K562 (cell line): ENCODE data around the gene SLC7A4. TPM values are rescaled to one million over a fixed set of nuclear protein-coding genes. Genes with fewer than 3 reads are reported as not detected.
A peak's percentile ranks its signal among the peaks of the same experiment; 100 is the strongest.

ENCODE experiments used
- CHD1 ChIP-seq: fragments of 200-600 bp; sonication (generic); IDR thresholded peaks from one replicate; pipeline ENCODE4 v1.6.1; 2012; ENCODE audit warnings: mild to moderate bottlenecking, moderate library complexity, low read length, inconsistent platforms
- GATAD2A ChIP-seq: fragments of 450-650 bp; IDR thresholded peaks from 2 replicates; pipeline ENCODE4 v1.6.1; 2017
- NONO ChIP-seq, 2 experiments: fragments of 200-400 bp in 1 of 2; fragments of 450-650 bp in 1 of 2; formaldehyde crosslinking in 1 of 2; IDR thresholded peaks; 2 replicates each; pipeline ENCODE4 v1.6.1; 2017; ENCODE audit warnings: low read depth in 2 of 2, mild to moderate bottlenecking in 2 of 2, moderate library complexity in 2 of 2, low read length in 1 of 2
- PML ChIP-seq: IDR thresholded peaks from 2 replicates; pipeline ENCODE4 v1.6.1; 2012; ENCODE audit warnings: low read length, inconsistent platforms
- RFX7 ChIP-seq: fragments of 250-450 bp; sonication (Bioruptor Pico); IDR thresholded peaks from 2 replicates; pipeline ENCODE4 v1.5.1; 2021; ENCODE audit warnings: mild to moderate bottlenecking
- XRCC3 ChIP-seq: fragments of 450-650 bp; IDR thresholded peaks from 2 replicates; pipeline ENCODE4 v1.6.1; 2017; ENCODE audit warnings: mild to moderate bottlenecking, moderate library complexity
- ZNF134 ChIP-seq: fragments of 250-450 bp; sonication (Bioruptor Pico); conservative IDR thresholded peaks from 2 replicates; pipeline ENCODE4 v1.4.0; 2020
- ZNF253 ChIP-seq: fragments of 250-450 bp; sonication (Bioruptor Pico); conservative IDR thresholded peaks from 2 replicates; pipeline ENCODE4 v1.6.1; 2021; ENCODE audit warnings: mild to moderate bottlenecking
- polyA plus RNA-seq, 8 experiments: library from polyadenylated mRNA; depleted of rRNA in 4 of 8; stranded (reverse) in 5 of 8; unstranded in 3 of 8; fragments of >200 nt; fragmentation: Nextera tagmentation in 2 of 8; fragmentation: Illumina TruSeq in 1 of 8; extraction: Ambion mirVana in 2 of 8; extraction: Trizol in 1 of 8; gene quantifications; 2 replicates each; pipeline versions ENCODE4 v1.2.1 to v1.2.3, GENCODE V29; 2011 to 2014; ENCODE audit warnings: inconsistent platforms in 1 of 8, missing spikeins in 1 of 8
- total RNA-seq, 7 experiments: library from RNA; depleted of rRNA in 6 of 7; stranded (reverse); fragments of >200 nt in 6 of 7; fragmentation: Illumina TruSeq in 2 of 7; extraction: Trizol in 2 of 7; gene quantifications; 2 replicates each; pipeline versions ENCODE4 v1.2.1 to v1.2.3, GENCODE V29; 2011 to 2021; ENCODE audit warnings: low replicate concordance in 1 of 7
- TF ChIP-seq, protein P1 (sequence below), 2 experiments: fragments of 450-650 bp; IDR thresholded peaks; 2 replicates each; pipeline ENCODE4 v1.6.1; 2018; ENCODE audit warnings: mild to moderate bottlenecking in 2 of 2, low read depth in 1 of 2; ENCODE audit not compliant: partially characterized antibody in 2 of 2
- TF ChIP-seq, protein P2 (sequence below): fragments of 450-650 bp; IDR thresholded peaks from 2 replicates; pipeline ENCODE4 v1.6.1; 2017; ENCODE audit warnings: antibody characterized with exemption
- TF ChIP-seq, protein P3 (sequence below): IDR thresholded peaks from 2 replicates; pipeline ENCODE4 v1.6.1; 2014; ENCODE audit warnings: antibody characterized with exemption
- TF ChIP-seq, protein P4 (sequence below), 2 experiments: fragments of 450-650 bp; IDR thresholded peaks; 2 replicates each; pipeline ENCODE4 v1.6.1; 2016
- TF ChIP-seq, protein P5 (sequence below), 2 experiments: fragments of 200-800 bp in 1 of 2; sonication (Bioruptor generic) in 1 of 2; sonication (generic) in 1 of 2; formaldehyde crosslinking in 1 of 2; IDR thresholded peaks in 1 of 2; conservative IDR thresholded peaks in 1 of 2; 2 replicates each; pipeline versions ENCODE4 v1.5.0 to v1.6.1; 2016 to 2020; ENCODE audit warnings: missing compliant biosample characterization in 1 of 2, missing genetic modification characterization in 1 of 2, missing genetic modification reagents in 1 of 2
- TF ChIP-seq, protein P6 (sequence below): sonication (generic); formaldehyde crosslinking; IDR thresholded peaks from 2 replicates; pipeline ENCODE4 v1.9.0; 2022; ENCODE audit warnings: mild to moderate bottlenecking, missing genetic modification reagents

Gene SLC7A4
- total and polyA plus RNA-seq, 9 of the 15 experiments (the other 6 are each of a cell fraction or from before 2014, with no cell fraction given): not detected

DNA sequence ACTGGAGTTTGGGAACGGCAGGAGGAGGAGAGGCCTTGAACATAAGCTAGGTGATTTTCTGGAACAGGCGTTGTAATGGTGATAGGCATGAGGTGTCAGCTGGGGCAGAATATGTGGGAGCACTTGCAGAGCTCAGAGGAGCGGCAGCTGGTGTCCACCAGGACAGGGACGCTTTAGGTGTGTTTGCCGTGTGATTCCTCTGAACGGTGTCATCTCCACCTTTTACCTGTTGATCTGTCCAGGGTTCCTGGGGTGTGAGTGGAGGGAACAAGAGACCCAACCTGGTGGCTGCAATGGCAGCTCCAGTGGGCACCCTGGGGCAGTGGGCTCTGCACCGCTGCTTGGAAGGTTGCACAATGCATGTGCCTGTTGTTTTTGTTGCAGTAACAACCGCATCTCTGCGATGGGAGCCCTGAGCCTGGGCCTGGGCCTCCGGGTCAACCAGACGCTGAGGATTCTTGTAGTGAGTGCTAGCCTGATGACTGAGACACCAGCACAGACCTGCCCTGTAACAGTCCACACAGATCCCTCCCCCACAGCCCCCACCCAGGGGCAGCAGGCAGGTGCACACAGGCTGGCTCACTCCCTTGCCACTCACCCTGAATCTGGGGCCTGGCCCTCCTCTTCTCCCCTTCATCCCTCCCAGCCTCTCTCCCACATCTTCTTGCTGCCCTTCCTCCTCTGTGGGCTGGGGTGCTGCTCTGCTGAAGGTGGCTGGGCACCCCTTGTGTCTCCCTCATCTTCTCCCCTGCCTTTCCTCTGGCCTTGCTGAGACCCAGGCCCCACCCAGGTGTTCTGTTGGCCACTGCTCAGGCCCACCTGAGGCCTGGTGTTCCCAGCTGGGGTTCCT lies 22.6 kb upstream of the SLC7A4 start (continued):
- TF ChIP-seq, protein P1, sequence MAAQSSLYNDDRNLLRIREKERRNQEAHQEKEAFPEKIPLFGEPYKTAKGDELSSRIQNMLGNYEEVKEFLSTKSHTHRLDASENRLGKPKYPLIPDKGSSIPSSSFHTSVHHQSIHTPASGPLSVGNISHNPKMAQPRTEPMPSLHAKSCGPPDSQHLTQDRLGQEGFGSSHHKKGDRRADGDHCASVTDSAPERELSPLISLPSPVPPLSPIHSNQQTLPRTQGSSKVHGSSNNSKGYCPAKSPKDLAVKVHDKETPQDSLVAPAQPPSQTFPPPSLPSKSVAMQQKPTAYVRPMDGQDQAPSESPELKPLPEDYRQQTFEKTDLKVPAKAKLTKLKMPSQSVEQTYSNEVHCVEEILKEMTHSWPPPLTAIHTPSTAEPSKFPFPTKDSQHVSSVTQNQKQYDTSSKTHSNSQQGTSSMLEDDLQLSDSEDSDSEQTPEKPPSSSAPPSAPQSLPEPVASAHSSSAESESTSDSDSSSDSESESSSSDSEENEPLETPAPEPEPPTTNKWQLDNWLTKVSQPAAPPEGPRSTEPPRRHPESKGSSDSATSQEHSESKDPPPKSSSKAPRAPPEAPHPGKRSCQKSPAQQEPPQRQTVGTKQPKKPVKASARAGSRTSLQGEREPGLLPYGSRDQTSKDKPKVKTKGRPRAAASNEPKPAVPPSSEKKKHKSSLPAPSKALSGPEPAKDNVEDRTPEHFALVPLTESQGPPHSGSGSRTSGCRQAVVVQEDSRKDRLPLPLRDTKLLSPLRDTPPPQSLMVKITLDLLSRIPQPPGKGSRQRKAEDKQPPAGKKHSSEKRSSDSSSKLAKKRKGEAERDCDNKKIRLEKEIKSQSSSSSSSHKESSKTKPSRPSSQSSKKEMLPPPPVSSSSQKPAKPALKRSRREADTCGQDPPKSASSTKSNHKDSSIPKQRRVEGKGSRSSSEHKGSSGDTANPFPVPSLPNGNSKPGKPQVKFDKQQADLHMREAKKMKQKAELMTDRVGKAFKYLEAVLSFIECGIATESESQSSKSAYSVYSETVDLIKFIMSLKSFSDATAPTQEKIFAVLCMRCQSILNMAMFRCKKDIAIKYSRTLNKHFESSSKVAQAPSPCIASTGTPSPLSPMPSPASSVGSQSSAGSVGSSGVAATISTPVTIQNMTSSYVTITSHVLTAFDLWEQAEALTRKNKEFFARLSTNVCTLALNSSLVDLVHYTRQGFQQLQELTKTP (IDR thresholded peaks at IDR 0.05; ENCODE audit: low read depth in 1 of 2, partially characterized antibody in 2 of 2): no peak
- TF ChIP-seq, protein P2, sequence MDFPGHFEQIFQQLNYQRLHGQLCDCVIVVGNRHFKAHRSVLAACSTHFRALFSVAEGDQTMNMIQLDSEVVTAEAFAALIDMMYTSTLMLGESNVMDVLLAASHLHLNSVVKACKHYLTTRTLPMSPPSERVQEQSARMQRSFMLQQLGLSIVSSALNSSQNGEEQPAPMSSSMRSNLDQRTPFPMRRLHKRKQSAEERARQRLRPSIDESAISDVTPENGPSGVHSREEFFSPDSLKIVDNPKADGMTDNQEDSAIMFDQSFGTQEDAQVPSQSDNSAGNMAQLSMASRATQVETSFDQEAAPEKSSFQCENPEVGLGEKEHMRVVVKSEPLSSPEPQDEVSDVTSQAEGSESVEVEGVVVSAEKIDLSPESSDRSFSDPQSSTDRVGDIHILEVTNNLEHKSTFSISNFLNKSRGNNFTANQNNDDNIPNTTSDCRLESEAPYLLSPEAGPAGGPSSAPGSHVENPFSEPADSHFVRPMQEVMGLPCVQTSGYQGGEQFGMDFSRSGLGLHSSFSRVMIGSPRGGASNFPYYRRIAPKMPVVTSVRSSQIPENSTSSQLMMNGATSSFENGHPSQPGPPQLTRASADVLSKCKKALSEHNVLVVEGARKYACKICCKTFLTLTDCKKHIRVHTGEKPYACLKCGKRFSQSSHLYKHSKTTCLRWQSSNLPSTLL: no peak
- TF ChIP-seq, protein P3, sequence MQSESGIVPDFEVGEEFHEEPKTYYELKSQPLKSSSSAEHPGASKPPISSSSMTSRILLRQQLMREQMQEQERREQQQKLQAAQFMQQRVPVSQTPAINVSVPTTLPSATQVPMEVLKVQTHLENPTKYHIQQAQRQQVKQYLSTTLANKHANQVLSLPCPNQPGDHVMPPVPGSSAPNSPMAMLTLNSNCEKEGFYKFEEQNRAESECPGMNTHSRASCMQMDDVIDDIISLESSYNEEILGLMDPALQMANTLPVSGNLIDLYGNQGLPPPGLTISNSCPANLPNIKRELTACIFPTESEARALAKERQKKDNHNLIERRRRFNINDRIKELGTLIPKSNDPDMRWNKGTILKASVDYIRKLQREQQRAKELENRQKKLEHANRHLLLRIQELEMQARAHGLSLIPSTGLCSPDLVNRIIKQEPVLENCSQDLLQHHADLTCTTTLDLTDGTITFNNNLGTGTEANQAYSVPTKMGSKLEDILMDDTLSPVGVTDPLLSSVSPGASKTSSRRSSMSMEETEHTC: no peak
- TF ChIP-seq RFX7 (CRISPR knock-in tag): no peak
- TF ChIP-seq NONO (IDR thresholded peaks at IDR 0.05; ENCODE audit: low read depth in 2 of 2, low read length in 1 of 2): no peak
- TF ChIP-seq CHD1: no peak
- no peak for TF ChIP-seq GATAD2A
- TF ChIP-seq ZNF134: no peak
- TF ChIP-seq PML: no peak
- no peak for TF ChIP-seq XRCC3
- TF ChIP-seq, protein P4, sequence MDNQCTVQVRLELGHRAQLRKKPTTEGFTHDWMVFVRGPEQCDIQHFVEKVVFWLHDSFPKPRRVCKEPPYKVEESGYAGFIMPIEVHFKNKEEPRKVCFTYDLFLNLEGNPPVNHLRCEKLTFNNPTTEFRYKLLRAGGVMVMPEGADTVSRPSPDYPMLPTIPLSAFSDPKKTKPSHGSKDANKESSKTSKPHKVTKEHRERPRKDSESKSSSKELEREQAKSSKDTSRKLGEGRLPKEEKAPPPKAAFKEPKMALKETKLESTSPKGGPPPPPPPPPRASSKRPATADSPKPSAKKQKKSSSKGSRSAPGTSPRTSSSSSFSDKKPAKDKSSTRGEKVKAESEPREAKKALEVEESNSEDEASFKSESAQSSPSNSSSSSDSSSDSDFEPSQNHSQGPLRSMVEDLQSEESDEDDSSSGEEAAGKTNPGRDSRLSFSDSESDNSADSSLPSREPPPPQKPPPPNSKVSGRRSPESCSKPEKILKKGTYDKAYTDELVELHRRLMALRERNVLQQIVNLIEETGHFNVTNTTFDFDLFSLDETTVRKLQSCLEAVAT (IDR thresholded peaks at IDR 0.05): no peak
- TF ChIP-seq, protein P5, sequence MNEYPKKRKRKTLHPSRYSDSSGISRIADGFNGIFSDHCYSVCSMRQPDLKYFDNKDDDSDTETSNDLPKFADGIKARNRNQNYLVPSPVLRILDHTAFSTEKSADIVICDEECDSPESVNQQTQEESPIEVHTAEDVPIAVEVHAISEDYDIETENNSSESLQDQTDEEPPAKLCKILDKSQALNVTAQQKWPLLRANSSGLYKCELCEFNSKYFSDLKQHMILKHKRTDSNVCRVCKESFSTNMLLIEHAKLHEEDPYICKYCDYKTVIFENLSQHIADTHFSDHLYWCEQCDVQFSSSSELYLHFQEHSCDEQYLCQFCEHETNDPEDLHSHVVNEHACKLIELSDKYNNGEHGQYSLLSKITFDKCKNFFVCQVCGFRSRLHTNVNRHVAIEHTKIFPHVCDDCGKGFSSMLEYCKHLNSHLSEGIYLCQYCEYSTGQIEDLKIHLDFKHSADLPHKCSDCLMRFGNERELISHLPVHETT (CRISPR knock-in tag; conservative IDR thresholded peaks at IDR 0.05 in 1 of 2, IDR thresholded peaks at IDR 0.05 in 1 of 2): peak in 1 of 2 experiments; percentile 88; a peak in 1 of 4 replicates
- TF ChIP-seq, protein P6, sequence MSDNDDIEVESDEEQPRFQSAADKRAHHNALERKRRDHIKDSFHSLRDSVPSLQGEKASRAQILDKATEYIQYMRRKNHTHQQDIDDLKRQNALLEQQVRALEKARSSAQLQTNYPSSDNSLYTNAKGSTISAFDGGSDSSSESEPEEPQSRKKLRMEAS (CRISPR knock-in tag): no peak
- TF ChIP-seq ZNF253 (CRISPR knock-in tag): no peak
